ENCODE data around the gene RBP3.

DNA sequence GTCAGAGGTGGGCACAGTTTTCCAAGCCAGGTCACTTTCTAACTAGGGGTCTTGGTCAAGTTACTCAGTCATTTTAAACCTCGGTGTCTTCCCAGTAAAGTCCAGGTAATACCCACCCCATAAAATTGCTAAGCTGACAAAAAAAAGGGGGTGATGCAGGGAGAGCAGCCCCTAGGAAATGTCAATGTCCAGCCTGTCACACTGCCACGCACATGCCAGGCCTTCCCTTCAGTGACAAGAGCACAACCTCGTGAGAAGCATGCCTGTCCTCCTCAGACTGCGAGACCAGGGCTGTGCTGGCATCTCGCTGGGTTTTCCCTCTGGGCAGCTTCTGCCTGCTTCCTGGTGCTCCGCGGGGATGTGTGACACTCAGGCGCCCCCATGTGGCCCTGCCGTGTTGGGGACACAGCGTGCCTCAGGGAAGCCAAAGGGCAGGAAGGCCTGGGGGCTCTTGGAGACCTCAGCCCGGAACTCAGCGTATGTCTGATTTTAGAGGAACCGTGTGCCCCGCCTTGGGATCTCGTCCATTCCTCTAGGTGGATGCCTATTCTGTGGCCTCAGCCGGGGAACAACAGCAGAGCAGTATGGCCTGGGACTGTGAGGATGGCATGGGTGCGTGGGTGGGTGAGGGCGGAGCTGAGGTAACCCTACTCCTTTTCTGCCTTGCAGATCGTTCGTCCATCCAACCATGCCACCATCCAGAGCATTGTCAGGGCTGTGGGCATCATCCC lies 36.1 kb upstream of the RBP3 start:
- TF ChIP-seq, protein P1, sequence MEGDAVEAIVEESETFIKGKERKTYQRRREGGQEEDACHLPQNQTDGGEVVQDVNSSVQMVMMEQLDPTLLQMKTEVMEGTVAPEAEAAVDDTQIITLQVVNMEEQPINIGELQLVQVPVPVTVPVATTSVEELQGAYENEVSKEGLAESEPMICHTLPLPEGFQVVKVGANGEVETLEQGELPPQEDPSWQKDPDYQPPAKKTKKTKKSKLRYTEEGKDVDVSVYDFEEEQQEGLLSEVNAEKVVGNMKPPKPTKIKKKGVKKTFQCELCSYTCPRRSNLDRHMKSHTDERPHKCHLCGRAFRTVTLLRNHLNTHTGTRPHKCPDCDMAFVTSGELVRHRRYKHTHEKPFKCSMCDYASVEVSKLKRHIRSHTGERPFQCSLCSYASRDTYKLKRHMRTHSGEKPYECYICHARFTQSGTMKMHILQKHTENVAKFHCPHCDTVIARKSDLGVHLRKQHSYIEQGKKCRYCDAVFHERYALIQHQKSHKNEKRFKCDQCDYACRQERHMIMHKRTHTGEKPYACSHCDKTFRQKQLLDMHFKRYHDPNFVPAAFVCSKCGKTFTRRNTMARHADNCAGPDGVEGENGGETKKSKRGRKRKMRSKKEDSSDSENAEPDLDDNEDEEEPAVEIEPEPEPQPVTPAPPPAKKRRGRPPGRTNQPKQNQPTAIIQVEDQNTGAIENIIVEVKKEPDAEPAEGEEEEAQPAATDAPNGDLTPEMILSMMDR (optimal IDR thresholded peaks at IDR 0.05 in 1 of 3, IDR thresholded peaks at IDR 0.05 in 1 of 3, conservative IDR thresholded peaks at IDR 0.05 in 1 of 3; ENCODE audit: extremely low read depth in 1 of 3, insufficient read depth in 2 of 3, low read length in 3 of 3): peak; percentile 77 to 92 (median 88)
- TF ChIP-seq EZH2 (IDR thresholded peaks at IDR 0.05; ENCODE audit: low read length): no peak

Data from keratinocyte (primary cell).